HepG2 (cell line): Measurements from ENCODE around the gene C20orf204. TPM values are rescaled to one million over a fixed set of nuclear protein-coding genes. Genes with fewer than 3 reads are reported as not detected.
A peak's percentile ranks its signal among the peaks of the same experiment; 100 is the strongest.

Source experiments
- DNMT3B ChIP-seq: conservative IDR thresholded peaks from 2 replicates; pipeline ENCODE4 v1.6.1; 2016; ENCODE audit warnings: missing biosample characterization, control low read depth
- EP300 ChIP-seq, 3 experiments: sonication (generic) in 1 of 3; formaldehyde crosslinking in 1 of 3; IDR thresholded peaks; 2 replicates each; pipeline versions ENCODE4 v1.5.1 to v1.6.1; 2011 to 2020; ENCODE audit warnings: low read depth in 2 of 3, low read length in 2 of 3, borderline replicate concordance in 1 of 3, improper control_type of control experiment in 1 of 3, mild to moderate bottlenecking in 1 of 3, missing genetic modification reagents in 1 of 3, moderate library complexity in 1 of 3
- HNRNPUL1 ChIP-seq: fragments of 200-400 bp; formaldehyde crosslinking; IDR thresholded peaks from 2 replicates; pipeline ENCODE4 v1.6.1; 2017; ENCODE audit warnings: low read depth, mild to moderate bottlenecking, low read length, moderate library complexity
- IRF2 ChIP-seq: IDR thresholded peaks from 2 replicates; pipeline ENCODE4 v1.6.1; 2018; ENCODE audit warnings: missing genetic modification reagents, missing compliant biosample characterization
- SSRP1 ChIP-seq: IDR thresholded peaks from 2 replicates; pipeline ENCODE4 v1.6.1; 2016; ENCODE audit warnings: control low read depth
- SUZ12 ChIP-seq: fragments of 150-350 bp; IDR thresholded peaks from 2 replicates; pipeline ENCODE4 v1.6.1; 2014; ENCODE audit warnings: low read depth, low read length
- ZBTB7A ChIP-seq: sonication (generic); formaldehyde crosslinking; IDR thresholded peaks from 2 replicates; pipeline ENCODE4 v1.8.0; 2022; ENCODE audit warnings: mild to moderate bottlenecking, missing genetic modification reagents
- ZSCAN12 ChIP-seq: sonication (generic); formaldehyde crosslinking; IDR thresholded peaks from 2 replicates; pipeline ENCODE4 v1.9.0; 2021; ENCODE audit warnings: mild to moderate bottlenecking, missing genetic modification reagents
- polyA plus RNA-seq, 8 experiments: library from polyadenylated mRNA; depleted of rRNA in 3 of 8; stranded (reverse) in 7 of 8; unstranded in 1 of 8; fragments of >200 nt; fragmentation: Illumina TruSeq in 4 of 8; extraction: Trizol in 4 of 8; gene quantifications; 2 replicates each; pipeline versions ENCODE4 v1.2.1 to v1.2.3, GENCODE V29; 2011 to 2016; ENCODE audit warnings: low read depth in 4 of 8, missing spikeins in 1 of 8, mixed read lengths in 1 of 8; ENCODE audit not compliant: insufficient read depth in 1 of 8
- total RNA-seq, 5 experiments: library from RNA; depleted of rRNA; stranded (reverse); fragments of >200 nt; fragmentation: Illumina TruSeq; extraction: Trizol; gene quantifications; 2 replicates each; pipeline ENCODE4 v1.2.3, GENCODE V29; 2016; ENCODE audit warnings: low read depth in 1 of 5
- TF ChIP-seq, protein P1 (sequence below): sonication (generic); formaldehyde crosslinking; IDR thresholded peaks from 2 replicates; pipeline ENCODE4 v1.5.0; 2020; ENCODE audit warnings: mild to moderate bottlenecking, missing genetic modification reagents
- TF ChIP-seq, protein P2 (sequence below): sonication (generic); formaldehyde crosslinking; IDR thresholded peaks from 2 replicates; pipeline ENCODE4 v1.4.0; 2020; ENCODE audit warnings: missing genetic modification reagents
- TF ChIP-seq, protein P3 (sequence below): sonication (generic); formaldehyde crosslinking; IDR thresholded peaks from 2 replicates; pipeline ENCODE4 v1.8.0; 2022; ENCODE audit warnings: missing genetic modification reagents, mild to moderate bottlenecking, borderline replicate concordance
- TF ChIP-seq, protein P4 (sequence below): IDR thresholded peaks from 2 replicates; pipeline ENCODE4 v1.6.1; 2016; ENCODE audit warnings: low read depth, borderline replicate concordance
- TF ChIP-seq, protein P5 (sequence below): sonication (generic); formaldehyde crosslinking; IDR thresholded peaks from 2 replicates; pipeline ENCODE4 v1.8.1; 2023; ENCODE audit warnings: missing genetic modification reagents, mild to moderate bottlenecking, borderline replicate concordance
- TF ChIP-seq, protein P6 (sequence below): sonication (generic); formaldehyde crosslinking; IDR thresholded peaks from 2 replicates; pipeline ENCODE4 v1.4.0; 2020; ENCODE audit warnings: missing genetic modification reagents, mild to moderate bottlenecking, borderline replicate concordance
- TF ChIP-seq, protein P7 (sequence below): sonication (generic); formaldehyde crosslinking; IDR thresholded peaks from 2 replicates; pipeline ENCODE4 v1.8.0; 2022; ENCODE audit warnings: low read depth, missing genetic modification reagents
- TF ChIP-seq, protein P8 (sequence below): sonication (generic); formaldehyde crosslinking; IDR thresholded peaks from 2 replicates; pipeline ENCODE4 v1.8.0; 2022; ENCODE audit warnings: mild to moderate bottlenecking, missing genetic modification reagents; ENCODE audit not compliant: insufficient replicate concordance

C20orf204 gene
- total and polyA plus RNA-seq, 2 of the 13 experiments (the other 11 are each of a cell fraction or from before 2014, with no cell fraction given): 22.1 to 80.0 TPM

DNA sequence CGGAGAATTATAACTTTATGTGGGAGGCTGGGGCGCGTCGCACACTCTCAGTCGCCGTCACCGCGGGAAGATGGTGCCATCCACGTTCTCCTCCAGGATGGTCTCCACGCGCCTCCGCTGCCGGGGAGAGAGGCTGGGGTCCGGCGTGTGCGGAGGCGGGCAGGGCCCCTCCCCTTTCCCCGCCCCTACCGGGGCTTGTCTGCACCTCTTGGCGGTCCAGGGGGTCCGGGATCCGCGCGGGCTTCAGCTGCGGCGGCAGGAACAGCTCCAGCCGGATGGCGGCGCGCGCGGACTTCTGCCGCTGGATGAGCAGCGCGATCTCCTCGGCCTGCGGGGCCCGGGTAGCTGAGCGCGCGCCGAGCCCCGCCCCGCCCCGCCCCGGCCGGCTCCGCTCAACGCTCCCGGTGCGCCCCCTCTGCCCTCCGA lies 47.4 kb downstream of the C20orf204 start (continued):
- TF ChIP-seq EP300 (IDR thresholded peaks at IDR 0.05; ENCODE audit: low read depth in 2 of 2, low read length in 2 of 2): 0 out of 4 replicates have a peak, but pooled peaks of 1 of the 2 experiments have one; percentile 20
- 0 out of 2 replicates have a peak, but pooled peaks have one; percentile 33 for TF ChIP-seq EP300 (CRISPR knock-in tag; IDR thresholded peaks at IDR 0.05; ENCODE audit: borderline replicate concordance)
- TF ChIP-seq, protein P1, sequence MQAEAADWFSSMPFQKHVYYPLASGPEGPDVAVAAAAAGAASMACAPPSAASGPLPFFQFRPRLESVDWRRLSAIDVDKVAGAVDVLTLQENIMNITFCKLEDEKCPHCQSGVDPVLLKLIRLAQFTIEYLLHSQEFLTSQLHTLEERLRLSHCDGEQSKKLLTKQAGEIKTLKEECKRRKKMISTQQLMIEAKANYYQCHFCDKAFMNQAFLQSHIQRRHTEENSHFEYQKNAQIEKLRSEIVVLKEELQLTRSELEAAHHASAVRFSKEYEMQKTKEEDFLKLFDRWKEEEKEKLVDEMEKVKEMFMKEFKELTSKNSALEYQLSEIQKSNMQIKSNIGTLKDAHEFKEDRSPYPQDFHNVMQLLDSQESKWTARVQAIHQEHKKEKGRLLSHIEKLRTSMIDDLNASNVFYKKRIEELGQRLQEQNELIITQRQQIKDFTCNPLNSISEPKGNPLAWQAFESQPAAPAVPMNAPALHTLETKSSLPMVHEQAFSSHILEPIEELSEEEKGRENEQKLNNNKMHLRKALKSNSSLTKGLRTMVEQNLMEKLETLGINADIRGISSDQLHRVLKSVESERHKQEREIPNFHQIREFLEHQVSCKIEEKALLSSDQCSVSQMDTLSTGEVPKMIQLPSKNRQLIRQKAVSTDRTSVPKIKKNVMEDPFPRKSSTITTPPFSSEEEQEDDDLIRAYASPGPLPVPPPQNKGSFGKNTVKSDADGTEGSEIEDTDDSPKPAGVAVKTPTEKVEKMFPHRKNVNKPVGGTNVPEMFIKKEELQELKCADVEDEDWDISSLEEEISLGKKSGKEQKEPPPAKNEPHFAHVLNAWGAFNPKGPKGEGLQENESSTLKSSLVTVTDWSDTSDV (CRISPR knock-in tag): 0 out of 2 replicates have a peak, but pooled peaks have one; percentile 12
- no peak for TF ChIP-seq ZSCAN12
- no peak; the same call in 1 of the 2 replicates for TF ChIP-seq ZBTB7A
- TF ChIP-seq, protein P2, sequence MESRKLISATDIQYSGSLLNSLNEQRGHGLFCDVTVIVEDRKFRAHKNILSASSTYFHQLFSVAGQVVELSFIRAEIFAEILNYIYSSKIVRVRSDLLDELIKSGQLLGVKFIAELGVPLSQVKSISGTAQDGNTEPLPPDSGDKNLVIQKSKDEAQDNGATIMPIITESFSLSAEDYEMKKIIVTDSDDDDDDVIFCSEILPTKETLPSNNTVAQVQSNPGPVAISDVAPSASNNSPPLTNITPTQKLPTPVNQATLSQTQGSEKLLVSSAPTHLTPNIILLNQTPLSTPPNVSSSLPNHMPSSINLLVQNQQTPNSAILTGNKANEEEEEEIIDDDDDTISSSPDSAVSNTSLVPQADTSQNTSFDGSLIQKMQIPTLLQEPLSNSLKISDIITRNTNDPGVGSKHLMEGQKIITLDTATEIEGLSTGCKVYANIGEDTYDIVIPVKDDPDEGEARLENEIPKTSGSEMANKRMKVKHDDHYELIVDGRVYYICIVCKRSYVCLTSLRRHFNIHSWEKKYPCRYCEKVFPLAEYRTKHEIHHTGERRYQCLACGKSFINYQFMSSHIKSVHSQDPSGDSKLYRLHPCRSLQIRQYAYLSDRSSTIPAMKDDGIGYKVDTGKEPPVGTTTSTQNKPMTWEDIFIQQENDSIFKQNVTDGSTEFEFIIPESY: no peak
- TF ChIP-seq, protein P3, sequence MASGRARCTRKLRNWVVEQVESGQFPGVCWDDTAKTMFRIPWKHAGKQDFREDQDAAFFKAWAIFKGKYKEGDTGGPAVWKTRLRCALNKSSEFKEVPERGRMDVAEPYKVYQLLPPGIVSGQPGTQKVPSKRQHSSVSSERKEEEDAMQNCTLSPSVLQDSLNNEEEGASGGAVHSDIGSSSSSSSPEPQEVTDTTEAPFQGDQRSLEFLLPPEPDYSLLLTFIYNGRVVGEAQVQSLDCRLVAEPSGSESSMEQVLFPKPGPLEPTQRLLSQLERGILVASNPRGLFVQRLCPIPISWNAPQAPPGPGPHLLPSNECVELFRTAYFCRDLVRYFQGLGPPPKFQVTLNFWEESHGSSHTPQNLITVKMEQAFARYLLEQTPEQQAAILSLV (CRISPR knock-in tag): peak; percentile 30; the same call in 1 of the 2 replicates
- no peak for TF ChIP-seq IRF2 (CRISPR knock-in tag)
- no peak for TF ChIP-seq SSRP1 (CRISPR knock-in tag)
- TF ChIP-seq, protein P4, sequence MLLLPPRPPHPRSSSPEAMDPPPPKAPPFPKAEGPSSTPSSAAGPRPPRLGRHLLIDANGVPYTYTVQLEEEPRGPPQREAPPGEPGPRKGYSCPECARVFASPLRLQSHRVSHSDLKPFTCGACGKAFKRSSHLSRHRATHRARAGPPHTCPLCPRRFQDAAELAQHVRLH (CRISPR knock-in tag): peak; percentile 60; the same call in 1 of the 2 replicates
- no peak for TF ChIP-seq DNMT3B
- no peak for TF ChIP-seq HNRNPUL1
- TF ChIP-seq, protein P5, sequence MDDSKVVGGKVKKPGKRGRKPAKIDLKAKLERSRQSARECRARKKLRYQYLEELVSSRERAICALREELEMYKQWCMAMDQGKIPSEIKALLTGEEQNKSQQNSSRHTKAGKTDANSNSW: no peak
- TF ChIP-seq, protein P6, sequence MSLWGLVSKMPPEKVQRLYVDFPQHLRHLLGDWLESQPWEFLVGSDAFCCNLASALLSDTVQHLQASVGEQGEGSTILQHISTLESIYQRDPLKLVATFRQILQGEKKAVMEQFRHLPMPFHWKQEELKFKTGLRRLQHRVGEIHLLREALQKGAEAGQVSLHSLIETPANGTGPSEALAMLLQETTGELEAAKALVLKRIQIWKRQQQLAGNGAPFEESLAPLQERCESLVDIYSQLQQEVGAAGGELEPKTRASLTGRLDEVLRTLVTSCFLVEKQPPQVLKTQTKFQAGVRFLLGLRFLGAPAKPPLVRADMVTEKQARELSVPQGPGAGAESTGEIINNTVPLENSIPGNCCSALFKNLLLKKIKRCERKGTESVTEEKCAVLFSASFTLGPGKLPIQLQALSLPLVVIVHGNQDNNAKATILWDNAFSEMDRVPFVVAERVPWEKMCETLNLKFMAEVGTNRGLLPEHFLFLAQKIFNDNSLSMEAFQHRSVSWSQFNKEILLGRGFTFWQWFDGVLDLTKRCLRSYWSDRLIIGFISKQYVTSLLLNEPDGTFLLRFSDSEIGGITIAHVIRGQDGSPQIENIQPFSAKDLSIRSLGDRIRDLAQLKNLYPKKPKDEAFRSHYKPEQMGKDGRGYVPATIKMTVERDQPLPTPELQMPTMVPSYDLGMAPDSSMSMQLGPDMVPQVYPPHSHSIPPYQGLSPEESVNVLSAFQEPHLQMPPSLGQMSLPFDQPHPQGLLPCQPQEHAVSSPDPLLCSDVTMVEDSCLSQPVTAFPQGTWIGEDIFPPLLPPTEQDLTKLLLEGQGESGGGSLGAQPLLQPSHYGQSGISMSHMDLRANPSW (CRISPR knock-in tag): no peak
- no peak; the same call in 1 of the 2 replicates for TF ChIP-seq SUZ12
- TF ChIP-seq, protein P7, sequence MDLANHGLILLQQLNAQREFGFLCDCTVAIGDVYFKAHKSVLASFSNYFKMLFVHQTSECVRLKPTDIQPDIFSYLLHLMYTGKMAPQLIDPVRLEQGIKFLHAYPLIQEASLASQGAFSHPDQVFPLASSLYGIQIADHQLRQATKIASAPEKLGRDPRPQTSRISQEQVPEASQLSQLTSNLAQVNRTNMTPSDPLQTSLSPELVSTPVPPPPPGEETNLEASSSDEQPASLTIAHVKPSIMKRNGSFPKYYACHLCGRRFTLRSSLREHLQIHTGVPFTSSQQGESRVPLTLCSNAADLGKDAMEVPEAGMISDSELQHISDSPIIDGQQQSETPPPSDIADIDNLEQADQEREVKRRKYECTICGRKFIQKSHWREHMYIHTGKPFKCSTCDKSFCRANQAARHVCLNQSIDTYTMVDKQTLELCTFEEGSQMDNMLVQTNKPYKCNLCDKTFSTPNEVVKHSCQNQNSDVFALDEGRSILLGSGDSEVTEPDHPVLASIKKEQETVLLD (CRISPR knock-in tag): no peak
- TF ChIP-seq, protein P8, sequence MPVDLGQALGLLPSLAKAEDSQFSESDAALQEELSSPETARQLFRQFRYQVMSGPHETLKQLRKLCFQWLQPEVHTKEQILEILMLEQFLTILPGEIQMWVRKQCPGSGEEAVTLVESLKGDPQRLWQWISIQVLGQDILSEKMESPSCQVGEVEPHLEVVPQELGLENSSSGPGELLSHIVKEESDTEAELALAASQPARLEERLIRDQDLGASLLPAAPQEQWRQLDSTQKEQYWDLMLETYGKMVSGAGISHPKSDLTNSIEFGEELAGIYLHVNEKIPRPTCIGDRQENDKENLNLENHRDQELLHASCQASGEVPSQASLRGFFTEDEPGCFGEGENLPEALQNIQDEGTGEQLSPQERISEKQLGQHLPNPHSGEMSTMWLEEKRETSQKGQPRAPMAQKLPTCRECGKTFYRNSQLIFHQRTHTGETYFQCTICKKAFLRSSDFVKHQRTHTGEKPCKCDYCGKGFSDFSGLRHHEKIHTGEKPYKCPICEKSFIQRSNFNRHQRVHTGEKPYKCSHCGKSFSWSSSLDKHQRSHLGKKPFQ (CRISPR knock-in tag): no peak
